KBM-7 (cell line): ENCODE measurements around the gene MAPK8IP3.

Source experiments
- DNase-seq: peaks from one replicate; pipeline ENCODE4 v3.0.0-alpha.2; 2015
- in situ Hi-C: fragments of 300-500 bp; cut with MboI; formaldehyde crosslinking; loops from 2 replicates; pipeline ENCODE4 v1.14.3; 2020; ENCODE audit warnings: low sequenced_read_pairs, low pct_unique_long_range_greater_than_20kb, mixed read lengths

The MAPK8IP3 gene

DNA sequence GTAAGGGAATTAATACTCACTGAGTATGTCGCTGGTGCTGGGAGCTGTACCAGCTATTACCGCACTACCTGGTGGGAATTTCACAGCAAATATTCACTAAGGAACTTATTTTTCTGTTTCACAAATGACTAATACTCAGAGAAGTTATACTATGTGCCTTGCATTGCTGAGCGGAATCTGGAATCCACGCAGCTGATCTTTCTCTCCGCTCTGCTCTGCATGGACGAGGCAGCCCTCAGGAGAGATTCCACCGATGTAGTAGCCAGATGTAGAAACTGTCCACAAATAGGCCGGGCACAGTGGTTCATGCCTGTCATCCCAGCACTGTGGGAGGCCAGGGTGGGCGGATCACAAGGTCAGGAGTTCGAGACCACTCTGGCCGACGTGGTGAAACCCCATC lies 48.2 kb downstream of the MAPK8IP3 start:
- in situ Hi-C loops = no loop called here
- DNase-seq = no peak

DNA sequence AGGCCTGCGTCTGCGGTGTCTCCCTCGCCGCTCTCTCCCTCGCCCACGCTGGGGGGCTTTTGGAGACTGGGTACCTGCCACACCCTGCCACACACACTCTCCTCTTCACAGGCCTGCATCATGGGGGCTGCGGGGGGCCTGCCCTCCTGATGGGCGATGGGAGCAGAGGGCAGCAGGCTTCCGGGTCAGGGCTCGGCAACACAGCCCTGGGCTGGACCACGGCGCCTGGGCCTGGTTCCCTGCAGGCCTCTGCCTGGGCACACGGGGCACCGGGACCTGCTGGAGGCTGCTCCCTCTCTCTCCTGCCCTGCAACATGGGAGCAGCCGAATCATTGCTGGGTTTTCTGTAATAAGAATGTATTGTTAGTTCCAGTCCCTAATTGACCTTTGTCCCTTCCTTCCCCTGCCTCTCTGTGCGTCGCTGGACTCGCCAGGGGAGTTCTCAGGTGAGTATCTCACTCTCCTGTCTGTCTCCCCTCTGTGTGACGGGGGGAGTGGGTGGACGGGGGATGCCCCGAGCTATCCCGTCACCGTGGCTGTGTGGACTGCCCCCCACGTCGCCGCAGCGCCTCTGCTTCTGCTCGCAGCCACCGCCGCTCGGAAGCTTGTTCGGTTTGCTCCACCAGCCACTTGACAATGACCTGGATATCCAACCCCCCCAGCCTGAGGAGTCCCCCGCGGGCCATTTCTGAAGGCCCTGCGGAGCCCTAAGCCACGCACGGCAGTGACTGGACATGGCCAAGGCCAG lies 51.9 kb downstream of the MAPK8IP3 start:
- DNase-seq = no peak
- in situ Hi-C loops = no loop called here

DNA sequence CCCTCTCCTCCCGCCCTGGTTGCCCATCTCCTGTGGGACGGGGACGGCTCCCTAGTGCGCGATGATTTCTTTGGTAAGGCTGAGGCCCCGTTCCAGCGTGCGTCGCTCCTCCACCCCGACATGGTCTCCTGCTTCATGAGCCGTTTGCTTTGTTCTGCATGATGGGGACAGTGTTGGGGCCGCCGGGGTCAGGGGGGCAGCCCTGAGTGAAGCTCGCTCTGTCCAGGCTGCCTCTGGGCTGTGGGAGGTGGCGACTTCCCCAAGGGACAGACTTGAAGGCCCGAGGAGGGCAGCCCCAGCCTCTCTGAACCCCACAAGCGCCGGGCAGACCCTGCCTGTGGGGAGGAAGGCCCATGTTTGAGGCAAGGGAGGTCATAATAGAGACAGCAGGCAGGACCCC lies 52.9 kb downstream of the MAPK8IP3 start:
- no peak for DNase-seq
- in situ Hi-C loops = no loop called here

DNA sequence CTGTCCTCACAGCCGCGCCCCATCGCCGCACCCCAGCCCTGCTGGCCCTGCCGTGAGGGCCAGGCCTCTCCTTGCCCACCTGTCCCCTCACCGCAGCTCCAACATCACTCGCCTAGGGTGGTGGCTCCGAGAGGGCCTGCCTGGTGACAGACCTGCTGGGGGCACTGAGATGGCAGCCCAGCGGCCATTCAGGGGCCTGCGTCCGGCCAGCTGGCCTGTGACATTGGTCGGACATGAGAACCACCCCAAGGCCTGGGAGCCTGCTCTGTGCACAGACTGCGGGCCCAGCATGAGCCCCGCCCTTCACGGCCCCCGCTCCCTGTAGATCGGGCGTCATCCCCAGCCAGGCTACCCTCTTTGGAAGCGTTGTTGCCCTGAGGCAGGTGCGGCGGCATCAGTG lies 53.5 kb downstream of the MAPK8IP3 start:
- in situ Hi-C loops = no loop called here
- DNase-seq = no peak

DNA sequence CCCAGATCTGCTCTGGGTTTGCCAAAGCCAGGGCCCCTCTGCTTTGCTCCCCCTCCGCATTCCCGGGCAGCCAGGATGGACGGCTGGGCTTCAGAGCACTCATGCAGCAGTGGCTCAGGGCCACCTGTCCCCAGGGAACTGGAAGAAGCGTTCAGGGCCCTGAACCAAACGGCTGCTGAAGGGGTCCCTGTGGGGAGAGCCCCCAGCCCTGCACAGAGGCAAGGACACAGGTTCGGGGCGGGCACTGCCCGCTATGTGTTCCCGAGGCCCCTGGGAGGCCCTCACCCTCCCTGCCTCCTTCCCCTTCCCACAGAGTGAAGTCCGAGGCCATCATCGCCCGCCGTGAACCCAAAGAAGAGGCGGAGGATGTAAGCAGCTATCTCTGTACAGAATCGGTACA lies 54.9 kb downstream of the MAPK8IP3 start:
- in situ Hi-C loops = no loop called here
- no peak for DNase-seq

DNA sequence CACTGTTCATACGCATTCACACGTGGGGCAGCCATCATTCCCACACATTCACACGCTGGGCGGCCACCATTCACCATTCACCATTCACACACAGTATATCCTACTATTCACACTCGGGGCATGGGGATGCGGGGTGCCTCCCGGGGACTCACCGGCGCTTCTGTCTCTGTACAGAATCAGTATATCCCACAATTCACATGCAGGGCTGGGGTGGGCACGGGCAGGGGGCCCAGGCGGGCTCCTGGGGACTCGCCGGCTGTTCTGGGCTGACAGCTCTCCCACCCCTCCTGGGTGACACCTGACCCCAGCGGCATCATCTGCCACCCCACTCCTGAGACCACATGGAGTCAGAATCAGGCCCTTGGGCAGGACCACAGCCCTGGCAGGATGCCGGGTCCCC lies 55.8 kb downstream of the MAPK8IP3 start:
- in situ Hi-C loops = no loop called here
- DNase-seq = no peak

DNA sequence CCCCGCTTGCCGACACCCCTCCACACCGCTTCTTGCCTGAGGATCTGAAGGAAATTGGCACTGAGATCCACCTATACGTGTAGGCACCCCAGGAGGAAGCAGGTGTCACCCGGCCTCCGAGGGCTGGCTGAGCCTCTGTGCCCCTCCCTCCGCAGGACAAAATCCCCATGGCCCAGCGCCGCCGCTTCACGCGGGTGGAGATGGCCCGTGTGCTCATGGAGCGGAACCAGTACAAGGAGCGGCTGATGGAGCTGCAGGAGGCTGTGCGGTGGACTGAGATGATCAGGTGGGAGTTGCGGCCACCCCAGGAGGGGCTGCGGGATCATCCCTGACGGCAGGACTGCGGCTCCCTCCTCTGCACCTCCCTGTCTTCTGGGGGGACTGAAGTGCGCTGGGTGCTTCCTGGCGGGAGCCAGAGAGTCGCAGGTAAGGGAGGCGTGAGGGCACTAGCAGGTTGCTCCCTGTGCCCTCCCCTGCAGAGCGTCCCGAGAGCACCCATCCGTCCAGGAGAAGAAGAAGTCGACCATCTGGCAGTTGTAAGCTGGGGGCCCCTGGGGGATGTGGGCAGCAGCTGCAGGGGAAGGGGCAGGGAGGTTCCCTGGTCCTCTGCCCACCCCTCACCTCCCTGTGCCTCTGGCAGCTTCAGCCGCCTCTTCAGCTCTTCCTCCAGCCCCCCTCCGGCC lies 56.3 kb downstream of the MAPK8IP3 start:
- in situ Hi-C loops = no loop called here
- DNase-seq = no peak

DNA sequence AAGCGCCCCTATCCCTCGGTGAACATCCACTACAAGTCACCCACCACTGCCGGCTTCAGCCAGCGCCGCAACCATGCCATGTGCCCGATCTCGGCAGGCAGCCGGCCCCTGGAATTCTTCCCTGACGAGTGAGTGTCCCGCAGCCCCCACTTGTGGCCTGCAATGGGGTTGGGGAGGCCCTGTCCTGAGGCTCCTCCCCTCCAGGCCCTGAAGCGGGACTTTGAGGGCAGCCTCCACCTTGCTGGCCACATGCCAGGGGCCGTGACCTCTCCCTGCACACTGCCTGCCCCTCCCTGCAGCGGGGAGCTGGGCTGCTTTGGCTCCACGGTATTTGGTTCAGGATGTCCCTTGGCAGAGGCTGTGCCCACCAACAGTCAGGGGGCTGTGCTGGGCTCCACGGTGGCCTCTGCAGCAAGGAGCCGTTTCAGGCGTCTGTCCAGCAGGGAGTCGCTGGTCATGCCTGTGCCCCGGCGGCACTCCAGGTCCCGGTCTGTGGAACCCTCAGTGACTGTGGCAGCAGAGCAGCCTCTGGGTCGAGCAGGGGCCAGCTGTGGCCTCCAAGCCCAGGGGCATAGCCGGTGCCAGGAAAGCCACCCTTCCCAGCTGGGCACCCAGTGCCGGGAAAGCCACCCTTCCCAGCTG lies 57.0 kb downstream of the MAPK8IP3 start:
- DNase-seq = no peak
- in situ Hi-C loops = no loop called here

DNA sequence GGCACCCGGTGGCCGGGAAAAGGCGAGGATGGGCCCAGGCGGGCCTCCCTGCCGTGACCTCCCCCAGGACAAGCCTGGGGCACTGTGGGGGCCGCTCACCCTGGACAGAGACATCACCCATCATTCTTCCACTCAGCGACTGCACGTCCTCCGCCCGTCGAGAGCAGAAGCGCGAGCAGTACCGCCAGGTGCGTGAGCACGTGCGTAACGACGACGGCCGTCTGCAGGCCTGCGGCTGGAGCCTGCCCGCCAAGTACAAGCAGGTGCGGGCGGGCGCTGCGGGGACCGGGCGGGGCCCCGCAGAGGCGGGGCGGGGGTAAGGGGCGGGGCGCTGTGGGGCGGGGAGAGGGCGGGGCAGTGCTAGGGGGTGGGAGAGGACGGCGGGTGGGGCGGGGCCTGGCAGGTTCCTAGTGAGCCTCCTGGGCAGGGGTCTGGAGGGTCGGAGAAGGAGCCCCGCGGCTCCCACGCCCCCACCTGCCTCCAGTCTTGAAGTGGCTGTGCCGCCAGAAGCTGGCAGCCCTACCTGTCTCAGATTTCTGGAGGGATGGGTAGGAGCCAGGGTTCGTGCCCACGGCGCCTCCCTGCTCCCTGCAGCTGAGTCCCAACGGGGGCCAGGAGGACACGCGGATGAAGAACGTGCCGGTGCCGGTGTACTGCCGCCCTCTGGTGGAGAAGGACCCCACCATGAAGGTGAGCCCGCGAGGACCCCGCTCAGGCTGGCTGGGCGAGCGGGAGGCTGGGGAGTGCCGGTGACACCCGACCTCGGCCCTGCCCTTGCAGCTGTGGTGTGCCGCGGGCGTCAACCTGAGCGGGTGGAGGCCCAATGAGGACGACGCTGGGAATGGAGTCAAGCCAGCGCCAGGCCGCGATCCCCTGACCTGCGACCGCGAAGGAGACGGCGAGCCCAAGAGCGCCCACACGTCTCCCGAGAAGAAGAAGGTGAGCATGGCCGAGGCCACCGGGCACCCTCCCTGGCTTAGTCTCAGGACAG lies 57.8 kb downstream of the MAPK8IP3 start:
- peak; percentile 23 for DNase-seq
- in situ Hi-C loops = no loop called here

DNA sequence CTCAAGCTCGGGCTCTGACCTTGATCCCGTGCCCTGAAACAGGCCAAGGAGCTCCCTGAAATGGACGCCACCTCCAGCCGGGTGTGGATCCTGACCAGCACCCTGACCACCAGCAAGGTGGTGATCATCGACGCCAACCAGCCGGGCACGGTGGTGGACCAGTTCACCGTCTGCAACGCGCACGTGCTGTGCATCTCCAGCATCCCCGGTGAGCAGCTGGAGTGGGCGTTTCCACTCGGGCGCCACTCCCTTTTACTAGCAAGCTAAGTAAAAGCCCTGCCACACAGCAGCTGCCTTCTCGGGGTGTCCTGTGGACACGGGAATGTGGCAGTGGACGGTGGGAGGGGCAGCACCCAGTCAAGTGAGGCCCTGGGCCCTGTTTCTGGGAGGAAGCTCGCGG lies 59.0 kb downstream of the MAPK8IP3 start:
- no peak for DNase-seq
- in situ Hi-C loops = no loop called here

DNA sequence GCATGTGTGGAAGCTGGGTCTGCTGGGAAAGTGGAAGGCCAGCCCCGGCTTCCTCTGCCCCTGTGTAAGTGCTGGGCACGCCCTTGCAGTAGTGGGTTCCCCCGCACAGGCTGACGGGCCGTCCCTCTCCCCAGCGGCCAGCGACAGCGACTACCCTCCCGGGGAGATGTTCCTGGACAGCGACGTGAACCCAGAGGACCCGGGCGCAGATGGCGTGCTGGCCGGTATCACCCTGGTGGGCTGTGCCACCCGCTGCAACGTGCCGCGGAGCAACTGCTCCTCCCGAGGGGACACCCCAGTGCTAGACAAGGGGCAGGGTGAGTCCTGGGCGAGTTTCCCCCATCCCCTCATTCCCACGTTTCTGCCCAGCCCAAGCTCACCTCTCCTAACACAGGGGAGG lies 59.8 kb downstream of the MAPK8IP3 start:
- in situ Hi-C loops = no loop called here
- no peak for DNase-seq

DNA sequence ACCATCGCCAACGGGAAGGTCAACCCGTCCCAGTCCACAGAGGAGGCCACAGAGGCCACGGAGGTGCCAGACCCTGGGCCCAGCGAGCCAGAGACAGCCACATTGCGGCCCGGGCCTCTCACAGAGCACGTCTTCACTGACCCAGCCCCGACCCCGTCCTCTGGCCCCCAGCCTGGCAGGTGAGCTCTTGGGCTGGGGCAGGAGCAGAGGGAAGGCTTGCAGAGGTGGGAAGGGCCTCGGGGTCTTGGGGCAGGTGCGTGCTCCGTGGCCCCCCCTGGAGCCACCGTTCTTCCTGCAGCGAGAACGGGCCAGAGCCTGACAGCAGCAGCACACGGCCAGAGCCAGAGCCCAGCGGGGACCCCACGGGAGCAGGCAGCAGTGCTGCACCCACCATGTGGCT lies 60.2 kb downstream of the MAPK8IP3 start:
- DNase-seq = no peak
- in situ Hi-C loops = no loop called here

DNA sequence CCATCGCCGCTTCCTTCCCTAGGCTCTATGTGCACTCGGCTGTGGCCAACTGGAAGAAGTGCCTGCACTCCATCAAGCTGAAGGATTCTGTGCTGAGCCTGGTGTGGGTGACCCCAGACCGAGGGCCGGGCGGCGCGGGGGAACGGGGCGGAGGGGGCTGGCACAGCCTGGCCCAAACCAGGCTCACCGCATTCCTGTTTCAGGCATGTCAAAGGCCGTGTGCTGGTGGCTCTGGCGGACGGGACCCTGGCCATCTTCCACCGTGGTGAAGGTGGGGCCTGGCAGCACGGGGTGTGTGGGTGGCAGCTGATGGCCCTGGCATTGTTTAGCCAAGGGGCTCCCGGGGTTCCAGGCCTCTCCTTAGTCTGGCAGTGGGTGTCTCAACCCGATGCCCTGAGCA lies 60.7 kb downstream of the MAPK8IP3 start:
- in situ Hi-C loops = no loop called here
- DNase-seq = no peak

DNA sequence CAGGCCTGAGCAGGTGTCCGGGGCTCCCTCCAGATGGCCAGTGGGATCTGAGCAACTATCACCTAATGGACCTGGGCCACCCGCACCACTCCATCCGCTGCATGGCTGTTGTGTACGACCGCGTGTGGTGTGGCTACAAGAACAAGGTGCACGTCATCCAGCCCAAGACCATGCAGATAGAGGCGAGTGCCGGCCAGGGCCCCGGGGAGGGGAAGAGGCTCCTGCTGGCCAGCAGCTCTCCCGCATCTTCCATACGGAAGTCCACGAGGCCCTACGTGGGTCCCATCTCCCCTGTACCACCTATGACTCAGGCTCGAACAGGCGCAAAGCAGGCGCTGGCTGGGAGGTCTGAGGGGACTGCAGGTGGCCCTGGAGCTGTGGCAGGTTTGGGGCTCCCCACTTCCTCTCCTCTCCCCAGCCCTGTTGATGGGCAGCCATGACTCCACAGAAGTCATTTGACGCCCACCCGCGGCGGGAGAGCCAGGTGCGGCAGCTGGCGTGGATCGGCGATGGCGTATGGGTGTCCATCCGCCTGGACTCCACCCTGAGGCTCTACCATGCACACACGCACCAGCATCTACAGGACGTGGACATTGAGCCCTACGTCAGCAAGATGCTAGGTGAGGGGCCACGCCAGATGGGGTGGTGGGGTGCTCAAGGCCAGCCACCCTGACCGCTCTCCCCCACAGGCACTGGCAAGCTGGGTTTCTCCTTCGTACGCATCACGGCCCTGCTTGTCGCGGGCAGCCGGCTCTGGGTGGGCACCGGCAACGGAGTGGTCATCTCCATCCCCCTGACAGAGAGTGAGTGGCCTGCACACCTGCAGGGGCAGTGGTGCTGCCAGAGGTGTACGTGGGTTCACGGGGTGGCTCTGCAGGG lies 61.4 kb downstream of the MAPK8IP3 start:
- in situ Hi-C loops = no loop called here
- no peak for DNase-seq

DNA sequence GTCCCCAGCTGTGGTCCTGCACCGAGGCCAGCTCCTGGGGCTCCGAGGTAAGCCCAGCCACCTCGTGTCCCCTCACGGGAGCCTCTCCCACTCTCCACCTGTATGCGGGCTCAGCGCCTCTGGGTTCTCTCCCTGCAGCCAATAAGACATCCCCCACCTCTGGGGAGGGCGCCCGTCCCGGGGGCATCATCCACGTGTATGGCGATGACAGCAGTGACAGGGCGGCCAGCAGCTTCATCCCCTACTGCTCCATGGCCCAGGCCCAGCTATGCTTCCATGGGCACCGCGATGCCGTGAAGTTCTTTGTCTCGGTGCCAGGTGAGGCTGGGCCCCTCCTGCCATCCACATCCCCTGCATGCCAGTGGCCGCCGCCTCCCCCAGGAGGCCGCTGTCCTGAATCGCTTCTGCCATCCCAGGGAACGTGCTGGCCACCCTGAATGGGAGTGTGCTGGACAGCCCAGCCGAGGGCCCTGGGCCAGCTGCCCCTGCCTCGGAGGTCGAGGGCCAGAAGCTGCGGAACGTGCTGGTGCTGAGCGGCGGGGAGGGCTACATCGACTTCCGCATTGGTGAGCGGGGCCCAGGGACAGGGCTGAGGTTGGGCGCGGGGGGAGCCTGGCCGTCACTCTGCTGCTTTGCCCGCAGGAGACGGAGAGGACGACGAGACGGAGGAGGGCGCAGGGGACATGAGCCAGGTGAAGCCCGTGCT lies 62.2 kb downstream of the MAPK8IP3 start:
- in situ Hi-C loops = no loop called here
- no peak for DNase-seq

DNA sequence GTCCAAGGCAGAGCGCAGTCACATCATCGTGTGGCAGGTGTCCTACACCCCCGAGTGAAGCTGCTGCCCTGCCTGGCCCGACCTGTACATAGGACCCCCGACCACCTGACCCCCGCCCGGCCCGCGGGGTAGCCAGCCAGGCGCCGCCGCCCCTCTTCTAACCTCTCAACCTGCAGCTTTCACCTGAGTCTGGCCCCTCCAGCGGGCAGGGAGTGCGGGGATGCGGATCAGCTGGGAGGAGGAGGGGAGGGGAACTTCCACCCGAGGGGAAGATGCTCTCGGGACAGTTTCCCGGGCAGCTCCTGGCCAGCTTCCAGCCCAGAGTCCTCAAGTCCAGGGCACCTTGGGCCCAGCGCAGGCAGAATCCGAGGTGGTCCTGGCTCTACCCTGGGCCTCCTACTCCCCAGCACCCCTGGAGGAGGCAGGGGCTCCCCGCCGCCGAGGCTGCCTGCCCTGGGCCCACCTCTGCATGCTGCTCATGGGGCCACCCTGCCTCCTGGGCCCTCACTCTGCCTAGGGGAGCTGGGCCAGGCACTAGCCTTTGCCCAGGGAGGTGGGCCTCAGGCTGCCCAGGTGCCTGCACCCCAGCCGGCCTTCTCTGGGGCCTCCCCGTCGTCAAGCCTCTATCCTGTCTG lies 62.9 kb downstream of the MAPK8IP3 start:
- in situ Hi-C loops = no loop called here
- DNase-seq = no peak
